SU-DHL-6 (cell line): Measurements from ENCODE around the gene LCP1.

Experiments used
- CTCF ChIP-seq: fragments of 200-600 bp; sonication (generic); IDR thresholded peaks from one replicate; pipeline ENCODE4 v1.5.1; 2017; ENCODE audit warnings: antibody characterized with exemption, mild to moderate bottlenecking, low read length, moderate library complexity; ENCODE audit not compliant: insufficient read depth, poor library complexity, severe bottlenecking
- EZH2phosphoT487 ChIP-seq: fragments of 200-600 bp; sonication (generic), shearing (Covaris generic); conservative IDR thresholded peaks from 2 replicates; pipeline ENCODE4 v1.6.1; 2018; ENCODE audit warnings: mild to moderate bottlenecking, antibody characterized with exemption, low read length, moderate library complexity, mixed read lengths

- TF ChIP-seq CTCF (no peak), EZH2phosphoT487 (no peak)
Observed at GRCh38 chr13:46202188-46202795, 20.3 kb upstream of the LCP1 start.
